Left ventricle myocardium inferior (tissue), 1 donor: Measurements from ENCODE around the gene RING1. TPM values are rescaled to one million over a fixed set of nuclear protein-coding genes. Genes with fewer than 3 reads are reported as not detected.
A peak's percentile ranks its signal among the peaks of the same experiment; 100 is the strongest.

ENCODE experiments used
- DNase-seq: peaks from one replicate; pipeline ENCODE4 v3.0.0-alpha.2; 2020
- H3K27ac ChIP-seq: fragments of 200-600 bp; replicated peaks from 2 replicates; pipeline ENCODE4 v1.8.0; 2021
- H3K27me3 ChIP-seq: fragments of 200-600 bp; 2 replicates; pipeline ENCODE4 v1.8.0; 2021; ENCODE audit warnings: low read depth
- H3K36me3 ChIP-seq: fragments of 200-600 bp; 2 replicates; pipeline ENCODE4 v1.8.0; 2021
- H3K4me1 ChIP-seq: fragments of 200-600 bp; 2 replicates; pipeline ENCODE4 v1.8.0; 2021
- H3K4me3 ChIP-seq: fragments of 200-600 bp; 2 replicates; pipeline ENCODE4 v1.8.0; 2021; ENCODE audit warnings: mild to moderate bottlenecking, moderate library complexity
- H3K9me3 ChIP-seq: fragments of 200-600 bp; replicated peaks from 2 replicates; pipeline ENCODE4 v1.8.0; 2021
- intact Hi-C: fragments of 100-400 bp; cut with micrococcal nuclease; formaldehyde crosslinking; loops from one replicate; pipeline ENCODE4 v1.11.0; 2022
- total RNA-seq: library from RNA; stranded (reverse); fragmentation: NEBNext Ultra II Directional; extraction: Animal tissue kit (Norgen Biotek cat#: 25700); gene quantifications from one replicate; pipeline ENCODE4 v1.2.1, GENCODE V29; 2021
- TF ChIP-seq, protein P1 (sequence below): fragments of 200-600 bp; IDR thresholded peaks from 2 replicates; pipeline ENCODE4 v1.8.0; 2021; ENCODE audit warnings: antibody characterized with exemption, mild to moderate bottlenecking, borderline replicate concordance
- donor health status: DM: no; HTN: yes; CAD: no; lungs with severe emphysema.

RING1 gene
- total RNA-seq, 1 donor from 2014 or later, result 28.4 TPM

DNA sequence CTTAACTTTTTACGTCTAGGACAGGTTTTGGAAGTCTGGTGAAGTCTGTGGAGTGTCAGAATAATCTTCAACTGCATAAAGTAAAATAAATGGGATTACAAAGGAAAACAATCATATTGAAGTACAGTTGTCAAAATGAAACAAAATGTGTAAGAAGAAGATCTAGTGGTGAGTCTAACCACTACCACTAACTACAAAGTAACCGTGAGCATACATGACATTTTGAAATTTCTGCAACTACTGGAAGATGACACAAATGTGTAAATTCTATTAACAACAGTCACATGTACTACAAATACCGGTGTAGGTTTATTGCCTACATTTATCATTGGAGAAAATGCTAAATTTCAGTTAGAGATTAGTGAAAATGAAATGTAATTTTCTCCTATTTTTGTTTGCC, 33.7 kb downstream of the RING1 start:
- H3K27me3 ChIP-seq, result peaks cover 63% of the 10 kb centered on the region
- TF ChIP-seq, protein P1, sequence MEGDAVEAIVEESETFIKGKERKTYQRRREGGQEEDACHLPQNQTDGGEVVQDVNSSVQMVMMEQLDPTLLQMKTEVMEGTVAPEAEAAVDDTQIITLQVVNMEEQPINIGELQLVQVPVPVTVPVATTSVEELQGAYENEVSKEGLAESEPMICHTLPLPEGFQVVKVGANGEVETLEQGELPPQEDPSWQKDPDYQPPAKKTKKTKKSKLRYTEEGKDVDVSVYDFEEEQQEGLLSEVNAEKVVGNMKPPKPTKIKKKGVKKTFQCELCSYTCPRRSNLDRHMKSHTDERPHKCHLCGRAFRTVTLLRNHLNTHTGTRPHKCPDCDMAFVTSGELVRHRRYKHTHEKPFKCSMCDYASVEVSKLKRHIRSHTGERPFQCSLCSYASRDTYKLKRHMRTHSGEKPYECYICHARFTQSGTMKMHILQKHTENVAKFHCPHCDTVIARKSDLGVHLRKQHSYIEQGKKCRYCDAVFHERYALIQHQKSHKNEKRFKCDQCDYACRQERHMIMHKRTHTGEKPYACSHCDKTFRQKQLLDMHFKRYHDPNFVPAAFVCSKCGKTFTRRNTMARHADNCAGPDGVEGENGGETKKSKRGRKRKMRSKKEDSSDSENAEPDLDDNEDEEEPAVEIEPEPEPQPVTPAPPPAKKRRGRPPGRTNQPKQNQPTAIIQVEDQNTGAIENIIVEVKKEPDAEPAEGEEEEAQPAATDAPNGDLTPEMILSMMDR, result no peak
- H3K4me3 ChIP-seq, result no peak overlapping the region
- no peaks in the 10 kb centered on the region for H3K9me3 ChIP-seq
- DNase-seq, result no peak
- no peaks in the 10 kb centered on the region for H3K4me1 ChIP-seq
- no peaks in the 10 kb centered on the region for H3K36me3 ChIP-seq
- H3K27ac ChIP-seq, result no peak overlapping the region
- intact Hi-C loops, result no loop called here

DNA sequence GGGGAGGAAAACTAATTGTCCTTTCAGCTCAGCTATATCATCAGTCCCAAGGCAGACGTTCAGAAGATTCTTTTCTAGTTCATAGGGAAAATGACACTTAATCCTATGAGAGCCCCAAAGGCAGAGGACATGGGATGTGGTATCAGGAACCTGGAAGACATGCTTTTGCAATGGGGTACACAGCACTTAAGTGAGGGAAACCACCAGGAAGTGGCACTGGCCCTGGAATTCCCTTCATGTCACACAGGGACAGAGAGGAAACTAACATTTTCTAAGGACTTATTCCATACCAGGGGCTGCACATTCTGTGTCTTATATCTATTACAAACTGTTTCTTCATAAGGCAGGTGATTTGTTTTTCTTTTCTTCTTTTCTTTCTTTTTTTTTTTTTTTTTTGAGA, 35.2 kb downstream of the RING1 start:
- no peak for DNase-seq
- H3K27ac ChIP-seq, result no peak overlapping the region
- no peaks in the 10 kb centered on the region for H3K36me3 ChIP-seq
- H3K4me1 ChIP-seq, result peaks cover 8% of the 10 kb centered on the region
- intact Hi-C loops, result no loop called here
- H3K9me3 ChIP-seq, result no peaks in the 10 kb centered on the region
- H3K4me3 ChIP-seq, result no peak overlapping the region
- peaks cover 51% of the 10 kb centered on the region for H3K27me3 ChIP-seq
- TF ChIP-seq, protein P1, result no peak

DNA sequence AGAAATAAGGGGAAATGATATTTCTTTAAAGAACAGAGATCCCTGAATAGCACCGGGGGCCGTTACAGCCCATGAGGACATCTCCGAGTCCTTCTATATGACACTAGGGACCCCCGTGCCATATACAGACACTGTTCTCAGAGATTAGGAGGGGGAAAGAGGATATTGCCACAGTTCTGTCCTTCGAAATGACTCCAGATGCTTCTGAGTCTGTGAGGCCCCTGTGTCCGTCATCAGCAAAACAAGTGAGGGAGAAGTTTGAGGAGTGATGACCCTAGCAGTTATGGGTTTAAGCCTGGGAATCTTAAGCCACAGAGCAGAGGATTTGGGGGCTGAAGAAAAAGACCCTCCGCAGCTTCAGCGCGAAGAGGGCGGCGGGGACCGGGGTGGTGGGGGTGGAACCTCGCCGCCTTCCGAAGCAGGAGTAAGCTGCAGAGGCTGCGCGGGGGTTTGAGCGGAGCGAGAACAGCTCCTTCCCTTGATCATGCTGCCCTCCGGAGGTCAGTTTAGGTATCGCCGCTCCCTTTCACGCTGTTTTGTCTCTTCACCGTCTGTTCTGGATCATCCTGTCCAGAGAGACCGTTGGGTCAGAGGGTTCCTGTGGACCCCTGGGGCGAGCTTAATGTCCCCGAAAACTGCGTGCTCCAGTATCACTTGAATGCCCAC, 39.8 kb downstream of the RING1 start:
- DNase-seq, result peak; percentile 89
- H3K4me1 ChIP-seq, result peaks cover 30% of the 10 kb centered on the region

DNA sequence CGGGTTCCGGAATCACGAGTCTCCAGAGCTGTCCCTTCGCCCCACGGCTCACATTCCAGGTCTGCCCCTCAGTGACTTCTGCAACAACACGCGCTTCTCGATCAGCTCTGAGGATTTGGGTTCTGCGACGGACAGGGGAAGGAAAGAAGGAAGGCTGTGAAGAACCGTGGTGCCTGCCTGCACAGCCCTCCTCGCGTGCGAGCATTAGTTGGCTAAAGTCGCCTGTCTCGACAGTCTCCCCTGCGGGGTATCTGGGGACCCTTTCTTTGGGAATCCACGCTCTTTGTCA, 40.3 kb downstream of the RING1 start:
- peak; percentile 18 for DNase-seq
- Histone ChIP-seq H3K4me1 (peaks cover 30% of the 10 kb centered on the region), H3K9me3 (no peaks in the 10 kb centered on the region), H3K27me3 (peaks cover 13% of the 10 kb centered on the region), H3K36me3 (peaks cover 17% of the 10 kb centered on the region), H3K27ac (peak overlapping the region; percentile 96), H3K4me3 (peak overlapping the region; percentile 72)
- TF ChIP-seq, protein P1, result peak; percentile 20
- intact Hi-C loops, result loop anchor here (5.0 kb wide), 2 partner anchors 86 to 126 kb away; no protein-coding TSS in a partner anchor

More for the DNA sequence above, 39.8 kb downstream of the RING1 start:
- Histone ChIP-seq H3K27me3 (peaks cover 13% of the 10 kb centered on the region), H3K36me3 (peaks cover 15% of the 10 kb centered on the region), H3K4me3 (peak overlapping the region; percentile 72), H3K27ac (peak overlapping the region; percentile 96), H3K9me3 (no peaks in the 10 kb centered on the region)
- intact Hi-C loops, result loop anchor here (5.0 kb wide), 2 partner anchors 86 to 126 kb away; no protein-coding TSS in a partner anchor
- TF ChIP-seq, protein P1, result peak; percentile 99

DNA sequence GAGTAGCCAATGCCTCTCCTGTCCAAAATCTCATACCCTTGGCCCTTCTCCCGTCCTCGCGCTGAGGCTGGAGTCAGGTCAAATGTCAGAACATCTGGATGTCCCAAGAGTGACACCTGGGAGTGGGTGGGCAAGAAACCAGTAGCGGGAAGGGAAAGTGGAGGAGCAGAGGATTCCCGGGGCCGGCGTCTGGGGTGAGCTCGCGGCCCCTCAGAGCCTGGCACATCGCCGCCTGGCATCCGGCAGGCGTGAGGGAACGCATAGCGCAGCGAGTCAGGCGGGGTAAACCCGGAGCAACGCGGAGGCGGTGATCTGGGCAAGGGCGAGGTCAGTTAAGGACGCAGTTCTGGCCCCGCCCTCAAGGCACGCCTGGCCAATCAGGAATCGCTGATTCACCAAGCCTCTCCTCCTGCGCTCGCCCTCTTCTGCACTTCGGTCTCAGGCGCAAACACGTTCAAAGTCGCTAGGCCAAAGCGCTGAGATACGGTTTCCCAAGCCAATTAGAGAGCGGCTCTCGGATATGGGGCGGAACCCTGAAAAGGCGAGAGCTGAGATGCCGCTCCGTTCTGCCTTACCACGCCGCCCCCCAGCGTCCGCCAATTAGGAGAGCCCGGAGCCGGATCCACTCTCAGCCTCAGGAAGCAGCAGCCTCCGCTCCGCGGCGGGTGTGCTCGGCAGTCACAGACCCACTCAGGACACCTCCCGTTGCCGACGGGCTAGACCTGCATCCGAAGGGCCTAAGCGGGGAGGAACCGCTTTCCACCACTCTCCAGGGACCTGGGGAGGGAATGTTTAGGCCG, 40.8 kb downstream of the RING1 start:
- H3K4me3 ChIP-seq, result peak overlapping the region; percentile 72
- TF ChIP-seq, protein P1, result peak; percentile 35
- peaks cover 13% of the 10 kb centered on the region for H3K27me3 ChIP-seq
- DNase-seq, result peak; percentile 97
- peak overlapping the region; percentile 96 for H3K27ac ChIP-seq
- no peaks in the 10 kb centered on the region for H3K9me3 ChIP-seq
- H3K36me3 ChIP-seq, result peaks cover 22% of the 10 kb centered on the region
- peaks cover 30% of the 10 kb centered on the region for H3K4me1 ChIP-seq
- intact Hi-C loops, result loop anchor here (5.0 kb wide), 2 partner anchors 87 to 127 kb away; no protein-coding TSS in a partner anchor
